Endothelial cell of umbilical vein (primary cell): ENCODE results near the gene CCIN.

Experiments
- EZH2 ChIP-seq: IDR thresholded peaks from 2 replicates; pipeline ENCODE4 v1.6.1; 2012; ENCODE audit warnings: borderline replicate concordance, low read depth, mild to moderate bottlenecking, moderate library complexity, low read length, inconsistent platforms; ENCODE audit not compliant: severe bottlenecking
- FOS ChIP-seq: IDR thresholded peaks from 2 replicates; pipeline ENCODE4 v1.6.1; 2011; ENCODE audit warnings: mild to moderate bottlenecking, low read length, moderate library complexity, borderline replicate concordance; ENCODE audit not compliant: insufficient read depth
- MYC ChIP-seq: IDR thresholded peaks from one replicate; pipeline ENCODE4 v1.6.1; 2011; ENCODE audit warnings: mild to moderate bottlenecking, low read depth, low read length
- POLR2A ChIP-seq: IDR thresholded peaks from 2 replicates; pipeline ENCODE4 v1.6.1; 2012; ENCODE audit warnings: low read depth, mild to moderate bottlenecking, control low read depth, low read length
- TF ChIP-seq, protein P1 (sequence below), 2 donors: IDR thresholded peaks; 1 replicate in 1 of 2; 2 replicates in 1 of 2; pipeline ENCODE4 v1.5.1; 2011; ENCODE audit warnings: low read length in 2 of 2, mild to moderate bottlenecking in 2 of 2, moderate library complexity in 2 of 2, control low read depth in 1 of 2, inconsistent platforms in 1 of 2, low read depth in 1 of 2; ENCODE audit not compliant: insufficient read depth in 1 of 2; ENCODE audit errors: extremely low read depth in 1 of 2
- TF ChIP-seq, protein P2 (sequence below): IDR thresholded peaks from 2 replicates; pipeline ENCODE4 v1.6.1; 2011; ENCODE audit not compliant: insufficient read depth, insufficient read length

DNA sequence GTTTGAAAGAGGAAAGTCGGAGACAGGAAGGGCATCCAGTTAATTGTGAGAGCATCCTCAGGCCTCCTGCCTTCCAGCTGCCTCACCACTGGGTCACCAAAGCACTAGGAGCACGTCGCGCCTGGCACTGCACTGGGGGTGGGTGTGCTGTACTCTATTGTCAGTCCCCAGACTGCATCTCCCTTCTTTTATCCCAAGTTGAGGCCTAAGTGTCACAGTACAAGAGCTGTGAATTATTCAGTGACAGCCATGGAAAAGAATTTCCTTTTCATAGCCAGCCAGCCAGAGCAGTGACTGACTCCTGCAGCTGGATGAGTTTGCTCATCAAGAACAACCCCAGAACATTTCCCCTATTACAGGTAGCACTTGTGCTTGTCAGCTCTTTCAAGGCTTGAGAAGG lies 37.8 kb downstream of the CCIN start:
- TF ChIP-seq, protein P1, sequence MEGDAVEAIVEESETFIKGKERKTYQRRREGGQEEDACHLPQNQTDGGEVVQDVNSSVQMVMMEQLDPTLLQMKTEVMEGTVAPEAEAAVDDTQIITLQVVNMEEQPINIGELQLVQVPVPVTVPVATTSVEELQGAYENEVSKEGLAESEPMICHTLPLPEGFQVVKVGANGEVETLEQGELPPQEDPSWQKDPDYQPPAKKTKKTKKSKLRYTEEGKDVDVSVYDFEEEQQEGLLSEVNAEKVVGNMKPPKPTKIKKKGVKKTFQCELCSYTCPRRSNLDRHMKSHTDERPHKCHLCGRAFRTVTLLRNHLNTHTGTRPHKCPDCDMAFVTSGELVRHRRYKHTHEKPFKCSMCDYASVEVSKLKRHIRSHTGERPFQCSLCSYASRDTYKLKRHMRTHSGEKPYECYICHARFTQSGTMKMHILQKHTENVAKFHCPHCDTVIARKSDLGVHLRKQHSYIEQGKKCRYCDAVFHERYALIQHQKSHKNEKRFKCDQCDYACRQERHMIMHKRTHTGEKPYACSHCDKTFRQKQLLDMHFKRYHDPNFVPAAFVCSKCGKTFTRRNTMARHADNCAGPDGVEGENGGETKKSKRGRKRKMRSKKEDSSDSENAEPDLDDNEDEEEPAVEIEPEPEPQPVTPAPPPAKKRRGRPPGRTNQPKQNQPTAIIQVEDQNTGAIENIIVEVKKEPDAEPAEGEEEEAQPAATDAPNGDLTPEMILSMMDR (IDR thresholded peaks at IDR 0.05; ENCODE audit: extremely low read depth in 1 of 2, insufficient read depth in 1 of 2, low read depth in 1 of 2, low read length in 2 of 2) = no peak
- no peak for TF ChIP-seq MYC
- TF ChIP-seq POLR2A = no peak
- TF ChIP-seq, protein P2, sequence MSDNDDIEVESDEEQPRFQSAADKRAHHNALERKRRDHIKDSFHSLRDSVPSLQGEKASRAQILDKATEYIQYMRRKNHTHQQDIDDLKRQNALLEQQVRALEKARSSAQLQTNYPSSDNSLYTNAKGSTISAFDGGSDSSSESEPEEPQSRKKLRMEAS = no peak
- no peak for TF ChIP-seq FOS
- no peak for TF ChIP-seq EZH2
